GM12878 (cell line): ENCODE results near the gene EXOSC10. TPM values are rescaled to one million over a fixed set of nuclear protein-coding genes. Genes with fewer than 3 reads are reported as not detected.

Experiments
- ATAC-seq: fragments of 200-7000 bp; cut with Tn5 transposase; 3 replicates; pipeline ENCODE4 v1.9.1; 2020; ENCODE audit warnings: mild to moderate bottlenecking, moderate library complexity
- BruUV-seq: library from RNA; stranded (reverse); fragments of 400-500 nt; replicated peaks from 2 replicates; lab custom pipeline; 2021; lab: Mats Ljungman, UMichigan
- CTCF ChIA-PET: fragments of 300-600 bp; sonication (Branson Sonifier 250); formaldehyde crosslinking; extraction: SDS; loops from one replicate; lab custom pipeline; 2021; ENCODE audit warnings: inconsistent platforms; lab: Yijun Ruan, JAX
- POLR2A ChIA-PET: fragments of 350-600 bp; formaldehyde crosslinking; extraction: SDS; loops from one replicate; lab custom pipeline; 2021; ENCODE audit warnings: inconsistent platforms; lab: Charles Lee
- RAD21 ChIA-PET: fragments of 300-600 bp; sonication (Branson Sonifier 250); formaldehyde crosslinking; loops from one replicate; lab custom pipeline; 2023; ENCODE audit warnings: antibody characterized with exemption; ENCODE audit not compliant: unreplicated experiment; lab: Charles Lee
- SMC1A ChIA-PET: fragments of 300-600 bp; sonication (Branson Sonifier 250); formaldehyde crosslinking; loops from one replicate; lab custom pipeline; 2023; ENCODE audit not compliant: unreplicated experiment, uncharacterized antibody; lab: Charles Lee
- DNase-seq: peaks from one replicate; pipeline ENCODE4 v3.0.0-alpha.2; 2011; ENCODE audit warnings: low read depth, low spot score
- FAIRE-seq: peaks from 3 replicates; lab custom pipeline; 2011; peaks lifted over from hg19 to GRCh38; lab: Jason Lieb, UNC
- H2AFZ ChIP-seq: 2 replicates; pipeline ENCODE4 v1.6.0; 2011; ENCODE audit warnings: low read depth, low read length, control low read depth; ENCODE audit not compliant: control insufficient read depth
- H3K27ac ChIP-seq: 2 replicates; pipeline ENCODE4 v1.5.1; 2011; ENCODE audit warnings: control low read depth; ENCODE audit not compliant: control insufficient read depth, insufficient read depth
- H3K27me3 ChIP-seq, 2 experiments: replicated peaks in 1 of 2; 2 replicates each; pipeline versions ENCODE4 v1.6.0 to v1.6.1; 2011; ENCODE audit warnings: low read length in 1 of 2; ENCODE audit not compliant: control insufficient read depth in 2 of 2, insufficient read depth in 2 of 2
- H3K36me3 ChIP-seq, 2 experiments: 2 replicates each; pipeline ENCODE4 v1.5.1; 2011; ENCODE audit warnings: low read length in 1 of 2; ENCODE audit not compliant: control insufficient read depth in 2 of 2, insufficient read depth in 2 of 2
- H3K4me1 ChIP-seq: 2 replicates; pipeline ENCODE4 v1.6.1; 2011; ENCODE audit warnings: mild to moderate bottlenecking, low read length, moderate library complexity, mixed read lengths; ENCODE audit not compliant: control insufficient read depth, insufficient read depth
- H3K4me2 ChIP-seq: 2 replicates; pipeline ENCODE4 v1.6.0; 2011; ENCODE audit warnings: control low read depth; ENCODE audit not compliant: control insufficient read depth, insufficient read depth
- H3K4me3 ChIP-seq: fragments of 200-600 bp; sonication (generic); 2 replicates; pipeline ENCODE4 v1.5.1; 2016
- H3K79me2 ChIP-seq: 2 replicates; pipeline ENCODE4 v1.6.0; 2011; ENCODE audit warnings: low read length; ENCODE audit not compliant: control insufficient read depth, insufficient read depth
- H3K9ac ChIP-seq: 2 replicates; pipeline ENCODE4 v1.8.0; 2011; ENCODE audit warnings: low read length, control low read depth, mixed read lengths; ENCODE audit not compliant: control insufficient read depth, insufficient read depth
- H3K9me3 ChIP-seq: replicated peaks from 3 replicates; pipeline ENCODE4 v1.5.1; 2011; ENCODE audit warnings: mild to moderate bottlenecking, low read length; ENCODE audit not compliant: control insufficient read depth, insufficient read depth
- H4K20me1 ChIP-seq: 2 replicates; pipeline ENCODE4 v1.6.0; 2011; ENCODE audit not compliant: control insufficient read depth, insufficient read depth
- BCL11A ChIP-seq: IDR thresholded peaks from 2 replicates; pipeline ENCODE4 v1.6.1; 2011; ENCODE audit warnings: low read depth, low read length
- CREB1 ChIP-seq: IDR thresholded peaks from 2 replicates; pipeline ENCODE4 v1.6.1; 2012; ENCODE audit warnings: low read depth, mild to moderate bottlenecking, inconsistent platforms
- HCFC1 ChIP-seq: fragments of 150-350 bp; IDR thresholded peaks from 2 replicates; pipeline ENCODE4 v1.6.1; 2014; ENCODE audit warnings: low read length
- KLF5 ChIP-seq: fragments of 450-650 bp; IDR thresholded peaks from 2 replicates; pipeline ENCODE4 v1.6.1; 2014; ENCODE audit warnings: mild to moderate bottlenecking; ENCODE audit not compliant: partially characterized antibody
- MEF2B ChIP-seq: fragments of 450-650 bp; IDR thresholded peaks from 2 replicates; pipeline ENCODE4 v1.6.1; 2018; ENCODE audit warnings: mild to moderate bottlenecking, moderate library complexity; ENCODE audit not compliant: partially characterized antibody, poor library complexity, severe bottlenecking
- MXI1 ChIP-seq: fragments of 150-350 bp; IDR thresholded peaks from 2 replicates; pipeline ENCODE4 v1.6.1; 2011; ENCODE audit warnings: low read depth, mild to moderate bottlenecking, inconsistent platforms, low read length, improper control_type of control experiment
- NFIC ChIP-seq: IDR thresholded peaks from 2 replicates; pipeline ENCODE4 v1.6.1; 2012; ENCODE audit warnings: low read depth, mild to moderate bottlenecking, inconsistent platforms, low read length, moderate library complexity
- RB1 ChIP-seq: fragments of 450-650 bp; formaldehyde crosslinking; IDR thresholded peaks from 2 replicates; pipeline ENCODE4 v1.6.1; 2017; ENCODE audit warnings: mild to moderate bottlenecking, borderline replicate concordance
- SREBF2 ChIP-seq: IDR thresholded peaks from 2 replicates; pipeline ENCODE4 v1.6.1; 2012; ENCODE audit warnings: mild to moderate bottlenecking, low read length
- SRF ChIP-seq, 2 experiments: IDR thresholded peaks; 2 replicates each; pipeline ENCODE4 v1.6.1; 2011; ENCODE audit warnings: low read depth in 2 of 2, low read length in 2 of 2, mild to moderate bottlenecking in 1 of 2, moderate library complexity in 1 of 2
- STAT1 ChIP-seq: fragments of 450-650 bp; conservative IDR thresholded peaks from 2 replicates; pipeline ENCODE4 v1.6.1; 2014; ENCODE audit warnings: antibody characterized with exemption, mild to moderate bottlenecking
- SUZ12 ChIP-seq: fragments of 200-600 bp; sonication (generic); IDR thresholded peaks from one replicate; pipeline ENCODE4 v1.6.1; 2018; ENCODE audit warnings: antibody characterized with exemption, mild to moderate bottlenecking; ENCODE audit not compliant: unreplicated experiment
- TBL1XR1 ChIP-seq: IDR thresholded peaks from 2 replicates; pipeline ENCODE4 v1.6.1; 2012; ENCODE audit warnings: low read depth, low read length, improper control_type of control experiment
- WRNIP1 ChIP-seq: IDR thresholded peaks from 2 replicates; pipeline ENCODE4 v1.6.1; 2011; ENCODE audit warnings: low read depth, low read length, improper control_type of control experiment, borderline replicate concordance
- WGBS: methylation state at CpG from one replicate; pipeline ENCODE4 v1.1.6; 2016; ENCODE audit warnings: low lambda C conversion rate; ENCODE audit not compliant: insufficient replicate concordance, insufficient coverage; ENCODE audit errors: missing lambda C conversion rate; 5-methylcytosine and 5-hydroxymethylcytosine counted together
- in situ Hi-C: fragments of 300-500 bp; cut with MboI; formaldehyde crosslinking; loops from 9 replicates; pipeline ENCODE4 v1.14.3; 2018; ENCODE audit warnings: mixed read lengths
- intact Hi-C: fragments of 100-400 bp; cut with micrococcal nuclease; formaldehyde crosslinking; loops from one replicate; pipeline ENCODE4 v1.14.2; 2022; ENCODE audit not compliant: unreplicated experiment
- polyA plus RNA-seq, 11 experiments: library from polyadenylated mRNA; depleted of rRNA in 4 of 11; unstranded in 6 of 11; stranded (reverse) in 5 of 11; fragments of >200 nt; fragmentation: Nextera tagmentation in 4 of 11; fragmentation: Illumina TruSeq in 1 of 11; extraction: Ambion mirVana in 4 of 11; extraction: Trizol in 1 of 11; gene quantifications; 1 replicate in 1 of 11; 2 replicates in 10 of 11; pipeline versions ENCODE4 v1.2.1 to v1.2.3, GENCODE V29; 2011 to 2016; ENCODE audit warnings: inconsistent platforms in 2 of 11, missing spikeins in 2 of 11, low read depth in 1 of 11
- total RNA-seq, 4 experiments: library from RNA; depleted of rRNA in 3 of 4; stranded (reverse); fragments of >200 nt in 3 of 4; fragmentation: Illumina TruSeq in 1 of 4; extraction: Trizol in 1 of 4; gene quantifications; 2 replicates each; pipeline versions ENCODE4 v1.2.1 to v1.2.3, GENCODE V29; 2013 to 2021
- TF ChIP-seq, protein P1 (sequence below): fragments of 450-650 bp; IDR thresholded peaks from 2 replicates; pipeline ENCODE4 v1.6.1; 2014; ENCODE audit warnings: mild to moderate bottlenecking
- TF ChIP-seq, protein P2 (sequence below): fragments of 150-350 bp; IDR thresholded peaks from 2 replicates; pipeline ENCODE4 v1.6.1; 2016; ENCODE audit warnings: low read depth, low read length
- TF ChIP-seq, protein P3 (sequence below): IDR thresholded peaks from 2 replicates; pipeline ENCODE4 v1.6.1; 2011; ENCODE audit warnings: borderline replicate concordance, low read depth, mild to moderate bottlenecking, moderate library complexity, low read length; ENCODE audit not compliant: insufficient read depth, poor library complexity, severe bottlenecking
- TF ChIP-seq, protein P4 (sequence below): IDR thresholded peaks from 2 replicates; pipeline ENCODE4 v1.6.1; 2011; ENCODE audit warnings: low read depth, low read length, improper control_type of control experiment, borderline replicate concordance

Gene EXOSC10
- total and polyA plus RNA-seq, 10 of the 15 experiments (the other 5 are each of a cell fraction or from before 2014, with no cell fraction given), result 16.2 to 86.5 (median 66.4) TPM

DNA sequence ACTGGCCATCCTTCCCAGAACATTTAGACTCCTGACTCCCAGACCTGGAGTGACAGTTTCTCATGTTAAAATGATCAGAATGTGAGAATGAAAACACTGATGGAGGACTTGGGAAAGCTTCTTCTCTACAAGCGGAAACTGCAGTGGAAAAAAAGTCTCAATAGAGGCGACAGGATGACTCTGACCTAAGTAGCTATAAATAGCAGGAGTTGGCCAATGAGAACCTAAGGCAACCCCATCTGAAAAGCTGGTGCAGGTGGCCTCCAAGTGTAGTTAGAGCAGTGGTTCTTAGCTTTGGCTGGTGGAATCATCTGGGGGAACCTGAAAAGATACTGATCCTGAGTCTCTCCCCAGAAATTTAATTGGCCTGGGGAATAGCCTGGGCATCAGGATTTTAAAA lies 44.2 kb upstream of the EXOSC10 start:
- ChIA-PET CTCF (no interaction called here), POLR2A (no interaction called here), RAD21 (no interaction called here), SMC1A (no interaction called here)
- no peak for ATAC-seq
- Histone ChIP-seq H3K36me3 (peaks cover 7 to 13% of the 10 kb centered on the region in 2 experiments), H3K9me3 (no peaks in the 10 kb centered on the region), H3K4me1 (no peaks in the 10 kb centered on the region), H3K4me2 (no peak overlapping the region), H3K27me3 (no peaks in the 10 kb centered on the region), H4K20me1 (no peaks in the 10 kb centered on the region), H3K79me2 (no peaks in the 10 kb centered on the region), H3K9ac (no peak overlapping the region), H3K27ac (no peak overlapping the region), H3K4me3 (no peak overlapping the region), H2AFZ (no peak overlapping the region)
- BruUV-seq, result no TSS peak
- in situ Hi-C loops (no loop called here), intact Hi-C loops (no loop called here)
- no peak for FAIRE-seq
- DNase-seq, result no peak
- WGBS, result 87% methylated on average over 2 of the region's 2 CpGs
- TF ChIP-seq SRF (IDR thresholded peaks at IDR 0.05; ENCODE audit: low read depth in 2 of 2, low read length in 2 of 2) (no peak), MEF2B (no peak), RB1 (no peak), TBL1XR1 (no peak), STAT1 (no peak), MXI1 (no peak), CREB1 (no peak), SREBF2 (no peak), WRNIP1 (no peak), KLF5 (no peak), SUZ12 (no peak), NFIC (no peak), HCFC1 (no peak), BCL11A (no peak)
- TF ChIP-seq, protein P1, sequence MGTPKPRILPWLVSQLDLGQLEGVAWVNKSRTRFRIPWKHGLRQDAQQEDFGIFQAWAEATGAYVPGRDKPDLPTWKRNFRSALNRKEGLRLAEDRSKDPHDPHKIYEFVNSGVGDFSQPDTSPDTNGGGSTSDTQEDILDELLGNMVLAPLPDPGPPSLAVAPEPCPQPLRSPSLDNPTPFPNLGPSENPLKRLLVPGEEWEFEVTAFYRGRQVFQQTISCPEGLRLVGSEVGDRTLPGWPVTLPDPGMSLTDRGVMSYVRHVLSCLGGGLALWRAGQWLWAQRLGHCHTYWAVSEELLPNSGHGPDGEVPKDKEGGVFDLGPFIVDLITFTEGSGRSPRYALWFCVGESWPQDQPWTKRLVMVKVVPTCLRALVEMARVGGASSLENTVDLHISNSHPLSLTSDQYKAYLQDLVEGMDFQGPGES, result no peak
- TF ChIP-seq, protein P2, sequence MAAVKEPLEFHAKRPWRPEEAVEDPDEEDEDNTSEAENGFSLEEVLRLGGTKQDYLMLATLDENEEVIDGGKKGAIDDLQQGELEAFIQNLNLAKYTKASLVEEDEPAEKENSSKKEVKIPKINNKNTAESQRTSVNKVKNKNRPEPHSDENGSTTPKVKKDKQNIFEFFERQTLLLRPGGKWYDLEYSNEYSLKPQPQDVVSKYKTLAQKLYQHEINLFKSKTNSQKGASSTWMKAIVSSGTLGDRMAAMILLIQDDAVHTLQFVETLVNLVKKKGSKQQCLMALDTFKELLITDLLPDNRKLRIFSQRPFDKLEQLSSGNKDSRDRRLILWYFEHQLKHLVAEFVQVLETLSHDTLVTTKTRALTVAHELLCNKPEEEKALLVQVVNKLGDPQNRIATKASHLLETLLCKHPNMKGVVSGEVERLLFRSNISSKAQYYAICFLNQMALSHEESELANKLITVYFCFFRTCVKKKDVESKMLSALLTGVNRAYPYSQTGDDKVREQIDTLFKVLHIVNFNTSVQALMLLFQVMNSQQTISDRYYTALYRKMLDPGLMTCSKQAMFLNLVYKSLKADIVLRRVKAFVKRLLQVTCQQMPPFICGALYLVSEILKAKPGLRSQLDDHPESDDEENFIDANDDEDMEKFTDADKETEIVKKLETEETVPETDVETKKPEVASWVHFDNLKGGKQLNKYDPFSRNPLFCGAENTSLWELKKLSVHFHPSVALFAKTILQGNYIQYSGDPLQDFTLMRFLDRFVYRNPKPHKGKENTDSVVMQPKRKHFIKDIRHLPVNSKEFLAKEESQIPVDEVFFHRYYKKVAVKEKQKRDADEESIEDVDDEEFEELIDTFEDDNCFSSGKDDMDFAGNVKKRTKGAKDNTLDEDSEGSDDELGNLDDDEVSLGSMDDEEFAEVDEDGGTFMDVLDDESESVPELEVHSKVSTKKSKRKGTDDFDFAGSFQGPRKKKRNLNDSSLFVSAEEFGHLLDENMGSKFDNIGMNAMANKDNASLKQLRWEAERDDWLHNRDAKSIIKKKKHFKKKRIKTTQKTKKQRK, result no peak
- TF ChIP-seq, protein P3, sequence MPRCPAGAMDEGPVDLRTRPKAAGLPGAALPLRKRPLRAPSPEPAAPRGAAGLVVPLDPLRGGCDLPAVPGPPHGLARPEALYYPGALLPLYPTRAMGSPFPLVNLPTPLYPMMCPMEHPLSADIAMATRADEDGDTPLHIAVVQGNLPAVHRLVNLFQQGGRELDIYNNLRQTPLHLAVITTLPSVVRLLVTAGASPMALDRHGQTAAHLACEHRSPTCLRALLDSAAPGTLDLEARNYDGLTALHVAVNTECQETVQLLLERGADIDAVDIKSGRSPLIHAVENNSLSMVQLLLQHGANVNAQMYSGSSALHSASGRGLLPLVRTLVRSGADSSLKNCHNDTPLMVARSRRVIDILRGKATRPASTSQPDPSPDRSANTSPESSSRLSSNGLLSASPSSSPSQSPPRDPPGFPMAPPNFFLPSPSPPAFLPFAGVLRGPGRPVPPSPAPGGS, result no peak
- TF ChIP-seq, protein P4, sequence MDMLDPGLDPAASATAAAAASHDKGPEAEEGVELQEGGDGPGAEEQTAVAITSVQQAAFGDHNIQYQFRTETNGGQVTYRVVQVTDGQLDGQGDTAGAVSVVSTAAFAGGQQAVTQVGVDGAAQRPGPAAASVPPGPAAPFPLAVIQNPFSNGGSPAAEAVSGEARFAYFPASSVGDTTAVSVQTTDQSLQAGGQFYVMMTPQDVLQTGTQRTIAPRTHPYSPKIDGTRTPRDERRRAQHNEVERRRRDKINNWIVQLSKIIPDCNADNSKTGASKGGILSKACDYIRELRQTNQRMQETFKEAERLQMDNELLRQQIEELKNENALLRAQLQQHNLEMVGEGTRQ, result no peak
